Measurements from ENCODE around the gene DCTN2. TPM values are rescaled to one million over a fixed set of nuclear protein-coding genes. Genes with fewer than 3 reads are reported as not detected.
"Not testable (repeated sequence)": the region's sequence is repeated elsewhere in the genome, so short reads cannot be mapped to it uniquely, and the experiment has no call there.

The DCTN2 gene
- total RNA-seq, 4 donors from 2014 or later: 166 to 257 (median 181) TPM

DNA sequence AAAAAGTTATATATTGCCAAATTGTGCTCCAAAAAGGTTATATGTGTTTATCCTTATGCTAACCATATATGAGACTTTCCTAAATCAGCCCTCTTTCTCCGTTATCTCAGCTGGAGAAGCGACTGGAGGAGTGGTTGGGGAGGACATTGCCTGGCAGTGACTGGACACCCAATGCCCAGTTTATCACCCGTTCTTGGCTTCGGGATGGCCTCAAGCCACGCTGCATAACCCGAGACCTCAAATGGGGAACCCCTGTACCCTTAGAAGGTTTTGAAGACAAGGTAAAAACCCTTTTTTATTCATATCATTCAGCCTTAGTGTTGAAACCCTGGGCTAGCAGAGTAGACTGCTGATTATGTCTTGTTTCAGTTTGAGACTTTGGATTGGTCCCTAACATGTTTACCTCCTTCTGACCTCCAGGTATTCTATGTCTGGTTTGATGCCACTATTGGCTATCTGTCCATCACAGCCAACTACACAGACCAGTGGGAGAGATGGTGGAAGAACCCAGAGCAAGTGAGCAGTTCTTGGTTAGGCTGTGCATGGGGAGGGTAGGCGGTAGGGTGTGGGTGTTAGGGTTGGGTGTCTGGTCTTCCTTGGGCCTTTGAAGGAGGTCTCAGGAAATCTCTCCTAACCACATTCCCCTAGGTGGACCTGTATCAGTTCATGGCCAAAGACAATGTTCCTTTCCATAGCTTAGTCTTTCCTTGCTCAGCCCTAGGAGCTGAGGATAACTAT, 35.2 kb downstream of the DCTN2 start:
- WGBS, 2 donors: 96 to 99% methylated on average over 7 of the region's 7 CpGs
- H3K4me3 ChIP-seq (ENCODE audit: low read depth, poor library complexity, severe bottlenecking): no peak overlapping the region
- intact Hi-C loops (cut with DNase I; ENCODE audit: low total_unique reads): no loop called here
- no peak for DNase-seq (ENCODE audit: low spot score in 2 of 2)
- no peak for TF ChIP-seq POLR2A (IDR thresholded peaks at IDR 0.05)
- TF ChIP-seq, protein P1, sequence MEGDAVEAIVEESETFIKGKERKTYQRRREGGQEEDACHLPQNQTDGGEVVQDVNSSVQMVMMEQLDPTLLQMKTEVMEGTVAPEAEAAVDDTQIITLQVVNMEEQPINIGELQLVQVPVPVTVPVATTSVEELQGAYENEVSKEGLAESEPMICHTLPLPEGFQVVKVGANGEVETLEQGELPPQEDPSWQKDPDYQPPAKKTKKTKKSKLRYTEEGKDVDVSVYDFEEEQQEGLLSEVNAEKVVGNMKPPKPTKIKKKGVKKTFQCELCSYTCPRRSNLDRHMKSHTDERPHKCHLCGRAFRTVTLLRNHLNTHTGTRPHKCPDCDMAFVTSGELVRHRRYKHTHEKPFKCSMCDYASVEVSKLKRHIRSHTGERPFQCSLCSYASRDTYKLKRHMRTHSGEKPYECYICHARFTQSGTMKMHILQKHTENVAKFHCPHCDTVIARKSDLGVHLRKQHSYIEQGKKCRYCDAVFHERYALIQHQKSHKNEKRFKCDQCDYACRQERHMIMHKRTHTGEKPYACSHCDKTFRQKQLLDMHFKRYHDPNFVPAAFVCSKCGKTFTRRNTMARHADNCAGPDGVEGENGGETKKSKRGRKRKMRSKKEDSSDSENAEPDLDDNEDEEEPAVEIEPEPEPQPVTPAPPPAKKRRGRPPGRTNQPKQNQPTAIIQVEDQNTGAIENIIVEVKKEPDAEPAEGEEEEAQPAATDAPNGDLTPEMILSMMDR (IDR thresholded peaks at IDR 0.05): no peak

DNA sequence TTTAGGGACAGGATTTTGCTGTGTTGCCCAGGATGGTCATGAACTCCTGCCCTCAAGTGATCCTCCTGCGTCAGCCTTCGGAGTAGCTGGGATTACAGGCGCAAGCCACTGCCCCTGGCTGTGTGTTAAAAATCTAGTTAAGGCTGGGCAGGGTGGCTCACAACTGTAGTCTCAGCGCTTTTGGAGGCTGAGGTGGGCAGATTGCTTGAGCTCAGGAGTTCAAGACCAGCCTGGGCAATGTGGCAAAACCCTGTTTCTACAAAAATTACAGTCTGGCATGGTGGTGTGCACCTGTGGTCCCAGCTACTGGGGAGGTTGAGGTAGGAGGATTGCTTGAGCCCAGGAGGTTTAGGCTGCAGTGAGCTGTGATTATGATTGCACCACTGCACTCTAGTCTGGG, 35.8 kb downstream of the DCTN2 start:
- H3K4me3 ChIP-seq (ENCODE audit: low read depth, poor library complexity, severe bottlenecking): no peak overlapping the region
- TF ChIP-seq, protein P1 (IDR thresholded peaks at IDR 0.05): no peak
- no peak for TF ChIP-seq POLR2A (IDR thresholded peaks at IDR 0.05)
- DNase-seq (ENCODE audit: low spot score in 2 of 2): no peak
- 95 to 97% methylated on average over 4 of the region's 4 CpGs for WGBS, 2 donors
- intact Hi-C loops (cut with DNase I; ENCODE audit: low total_unique reads): no loop called here

DNA sequence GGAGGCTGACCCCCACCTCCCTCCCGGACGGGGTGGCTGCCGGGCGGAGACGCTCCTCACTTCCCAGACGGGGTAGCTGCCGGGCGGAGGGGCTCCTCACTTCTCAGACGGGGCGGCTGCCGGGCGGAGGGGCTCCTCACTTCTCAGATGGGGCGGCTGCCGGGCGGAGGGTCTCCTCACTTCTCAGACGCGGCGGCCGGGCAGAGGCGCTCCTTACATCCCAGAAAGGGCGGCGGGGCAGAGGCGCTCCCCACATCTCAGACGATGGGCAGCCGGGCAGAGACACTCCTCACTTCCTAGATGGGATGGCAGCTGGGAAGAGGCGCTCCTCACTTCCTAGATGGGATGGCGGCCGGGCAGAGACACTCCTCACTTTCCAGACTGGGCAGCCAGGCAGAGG, 39.2 kb downstream of the DCTN2 start:
- 94 to 98% methylated on average over 7 to 20 of the region's 28 CpGs for WGBS, 2 donors
- intact Hi-C loops (cut with DNase I; ENCODE audit: low total_unique reads); H3K4me3 ChIP-seq (ENCODE audit: low read depth, poor library complexity, severe bottlenecking); DNase-seq (ENCODE audit: low spot score in 2 of 2): not testable (repeated sequence)

DNA sequence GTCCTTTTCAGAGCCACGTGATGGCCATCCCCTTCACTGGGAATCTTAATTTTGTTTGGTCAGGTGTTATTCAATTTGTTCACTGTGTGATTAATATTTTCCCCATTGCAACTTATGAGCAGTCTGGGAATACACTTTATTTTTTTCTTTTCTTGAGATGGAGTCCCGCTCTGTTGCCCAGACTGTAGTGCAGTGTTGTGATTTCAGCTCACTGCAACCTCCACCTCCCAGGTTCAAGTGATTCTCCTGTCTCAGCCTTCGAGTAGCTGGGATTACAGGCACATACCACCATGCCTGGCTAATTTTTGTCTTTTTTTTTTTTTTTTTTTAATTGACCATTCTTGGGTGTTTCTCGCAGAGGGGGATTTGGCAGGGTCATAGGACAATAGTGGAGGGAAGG, 40.5 kb downstream of the DCTN2 start:
- WGBS, 2 donors: 64 to 84% methylated on average over 4 of the region's 4 CpGs
- H3K4me3 ChIP-seq (ENCODE audit: low read depth, poor library complexity, severe bottlenecking); intact Hi-C loops (cut with DNase I; ENCODE audit: low total_unique reads); DNase-seq (ENCODE audit: low spot score in 2 of 2): not testable (repeated sequence)

DNA sequence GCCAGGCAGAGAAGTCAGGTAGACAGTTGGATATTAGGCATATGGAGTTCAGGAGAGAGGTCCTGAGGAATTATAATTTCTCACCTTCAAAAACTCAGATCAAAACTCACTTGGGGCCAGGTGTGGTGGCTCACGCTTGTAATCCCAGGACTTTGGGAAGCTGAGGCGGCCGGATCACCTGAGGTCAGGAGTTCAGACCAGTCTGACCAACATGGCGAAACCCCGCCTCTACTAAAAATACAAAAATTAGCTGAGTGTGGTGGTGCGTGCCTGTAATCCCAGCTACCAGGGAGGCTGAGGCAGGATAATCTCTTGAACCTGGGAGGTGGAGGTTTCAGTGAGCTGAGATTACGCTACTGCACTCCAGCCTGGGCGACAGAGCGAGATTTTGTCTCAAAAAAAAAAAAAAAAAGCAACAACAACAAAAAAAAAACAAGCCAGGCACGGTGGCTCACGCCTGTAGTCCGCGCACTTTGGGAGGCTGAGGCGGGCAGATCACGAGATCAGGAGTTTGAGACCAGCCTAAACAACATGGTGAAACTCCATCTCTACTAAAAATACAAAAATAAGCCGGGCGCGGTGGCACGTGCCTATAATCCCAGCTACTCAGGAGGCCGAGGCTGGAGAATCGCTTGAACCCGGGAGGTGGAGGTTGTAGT, 44.6 kb downstream of the DCTN2 start:
- WGBS, 2 donors: 96 to 97% methylated on average over 22 of the region's 22 CpGs
- intact Hi-C loops (cut with DNase I; ENCODE audit: low total_unique reads); H3K4me3 ChIP-seq (ENCODE audit: low read depth, poor library complexity, severe bottlenecking): not testable (repeated sequence)
- peak in 1 of 2 donors; percentile 61 for DNase-seq (ENCODE audit: low spot score in 2 of 2)

DNA sequence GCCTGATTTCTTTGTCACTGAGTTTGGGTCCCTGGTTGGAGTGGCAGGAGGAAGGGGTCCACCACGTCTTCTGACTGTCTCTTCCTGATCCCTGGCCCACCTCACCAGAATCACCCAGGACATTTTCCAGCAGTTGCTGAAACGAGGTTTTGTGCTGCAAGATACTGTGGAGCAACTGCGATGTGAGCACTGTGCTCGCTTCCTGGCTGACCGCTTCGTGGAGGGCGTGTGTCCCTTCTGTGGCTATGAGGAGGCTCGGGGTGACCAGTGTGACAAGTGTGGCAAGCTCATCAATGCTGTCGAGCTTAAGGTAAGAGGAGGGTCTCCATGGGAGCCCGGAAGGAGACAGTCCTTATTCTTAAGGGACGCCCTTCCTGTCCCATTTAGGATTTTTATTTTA, 46.8 kb downstream of the DCTN2 start:
- TF ChIP-seq, protein P1 (IDR thresholded peaks at IDR 0.05): no peak
- no peak for TF ChIP-seq POLR2A (IDR thresholded peaks at IDR 0.05)
- 93 to 99% methylated on average over 11 of the region's 11 CpGs for WGBS, 2 donors
- intact Hi-C loops (cut with DNase I; ENCODE audit: low total_unique reads): no loop called here
- DNase-seq (ENCODE audit: low spot score in 2 of 2): no peak
- no peak overlapping the region for H3K4me3 ChIP-seq (ENCODE audit: low read depth, poor library complexity, severe bottlenecking)

DNA sequence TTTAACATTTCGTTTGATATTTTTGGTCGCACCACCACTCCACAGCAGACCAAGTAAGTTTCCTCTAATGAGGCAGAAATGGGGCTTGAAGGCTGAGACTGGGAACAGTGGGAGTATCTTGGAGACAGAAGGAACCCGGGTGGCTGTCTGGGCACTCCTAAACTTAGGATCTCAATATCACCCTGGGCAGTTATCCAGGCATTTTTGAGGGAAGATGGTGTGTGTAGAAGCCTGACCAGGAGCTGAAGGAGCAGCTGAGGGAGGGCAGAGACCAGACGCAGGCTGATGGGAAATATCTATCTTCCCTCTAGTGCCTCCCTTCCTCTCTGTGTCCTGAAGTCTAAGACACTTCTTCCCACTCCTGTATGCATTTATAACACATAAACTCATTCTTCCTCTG, 48.4 kb downstream of the DCTN2 start:
- DNase-seq (ENCODE audit: low spot score in 2 of 2): no peak
- H3K4me3 ChIP-seq (ENCODE audit: low read depth, poor library complexity, severe bottlenecking): no peak overlapping the region
- WGBS, 2 donors: 93 to 97% methylated on average over 4 of the region's 4 CpGs
- intact Hi-C loops (cut with DNase I; ENCODE audit: low total_unique reads): no loop called here
- TF ChIP-seq, protein P1 (IDR thresholded peaks at IDR 0.05): no peak
- no peak for TF ChIP-seq POLR2A (IDR thresholded peaks at IDR 0.05)
